GM18861 (cell line): ENCODE results near the gene ZNF772.
"Not testable (repeated sequence)": the region's sequence is repeated elsewhere in the genome, so short reads cannot be mapped to it uniquely, and the experiment has no call there.

Experiments used
- ATAC-seq: cut with Tn5 transposase; IDR thresholded peaks from one replicate; pipeline ENCODE4 v1.9.1; 2021; ENCODE audit not compliant: unreplicated experiment

ZNF772 gene

GRCh38 chr19:57477191-57478008 is at the start of gene ZNF772:
Gene ZNF772 (minus strand): TSS chr19:57477566. CDS start chr19:57477309, 257 bp downstream.
- ATAC-seq: peak; percentile 73

DNA sequence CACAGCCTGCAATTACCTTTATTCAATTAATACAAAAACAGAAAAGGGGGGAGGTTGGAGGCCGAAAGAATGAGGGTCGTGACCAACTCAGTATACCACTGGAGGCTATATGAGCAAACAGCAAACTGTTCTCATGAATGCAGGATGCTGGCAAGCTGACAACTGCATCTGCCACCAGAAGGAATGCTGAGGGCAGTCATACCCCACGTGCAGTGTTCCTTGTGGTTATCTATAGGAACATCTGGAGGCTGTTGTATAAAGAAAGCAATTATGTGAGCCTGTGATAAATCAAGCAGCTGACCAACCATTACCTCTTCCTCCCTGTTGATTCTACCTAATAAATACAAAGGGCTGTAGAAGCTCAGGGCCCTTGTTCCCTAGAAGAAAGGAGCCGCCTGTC is 40.7 kb upstream of the ZNF772 start:
- ATAC-seq: not testable (repeated sequence)

- ATAC-seq: no peak
Measured at GRCh38 chr19:57515255-57515654, 37.9 kb upstream of the ZNF772 start.

DNA sequence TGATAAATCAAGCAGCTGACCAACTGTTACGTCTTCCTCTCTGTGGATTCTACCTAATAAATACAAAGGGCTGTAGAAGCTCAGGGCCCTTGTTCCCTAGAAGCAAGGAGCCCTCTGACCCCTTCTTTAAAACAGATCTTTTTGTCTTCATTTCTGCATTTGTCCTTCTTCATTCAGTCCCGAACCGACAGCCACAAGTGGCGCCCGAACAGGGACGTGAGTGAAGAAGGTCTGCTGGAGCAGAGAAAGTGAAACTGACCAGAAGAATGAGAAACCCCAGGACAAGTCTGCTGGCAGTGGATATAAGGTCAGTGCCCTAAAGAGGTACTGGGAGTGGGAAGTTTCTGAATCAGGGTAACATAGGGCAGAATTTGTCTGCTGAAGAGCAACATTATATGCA is 35.5 kb upstream of the ZNF772 start:
- no peak for ATAC-seq

DNA sequence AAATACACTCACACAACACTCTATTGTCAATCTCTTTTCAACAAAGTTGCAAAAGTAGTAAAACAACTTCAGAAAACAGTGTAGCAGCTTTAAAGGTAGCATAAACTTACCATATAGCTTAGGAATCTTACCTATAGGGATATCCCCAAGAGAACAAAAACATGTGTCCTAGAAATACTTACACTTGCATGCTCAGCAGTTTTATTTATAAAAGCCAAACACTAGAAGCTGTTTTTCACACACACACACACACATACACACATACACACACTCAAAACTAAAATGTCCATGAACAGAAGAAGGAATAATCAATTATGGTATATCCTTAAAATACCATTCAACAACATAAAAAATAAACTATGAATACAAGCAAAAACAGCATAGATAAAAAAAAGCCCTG is 34.1 kb upstream of the ZNF772 start:
- ATAC-seq: no peak

DNA sequence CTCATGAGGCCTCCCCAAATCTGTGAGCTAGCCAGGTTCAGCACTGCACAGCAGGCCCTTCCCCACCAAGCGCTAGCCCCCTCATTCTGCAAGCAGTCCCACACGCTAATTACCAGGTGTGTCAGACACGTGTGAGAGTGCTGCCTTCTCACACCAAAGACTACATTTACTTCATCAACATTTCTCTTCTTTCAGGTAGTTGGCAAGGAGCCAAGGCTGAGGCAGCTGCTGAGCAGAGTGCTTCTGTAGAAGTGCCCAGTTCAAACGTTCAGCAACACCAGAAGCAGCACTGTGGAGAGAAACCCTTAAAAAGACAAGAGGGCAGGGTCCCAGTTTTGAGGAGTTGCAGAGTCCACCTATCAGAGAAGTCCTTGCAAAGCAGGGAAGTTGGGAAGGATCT is 28.8 kb upstream of the ZNF772 start:
- no peak for ATAC-seq

DNA sequence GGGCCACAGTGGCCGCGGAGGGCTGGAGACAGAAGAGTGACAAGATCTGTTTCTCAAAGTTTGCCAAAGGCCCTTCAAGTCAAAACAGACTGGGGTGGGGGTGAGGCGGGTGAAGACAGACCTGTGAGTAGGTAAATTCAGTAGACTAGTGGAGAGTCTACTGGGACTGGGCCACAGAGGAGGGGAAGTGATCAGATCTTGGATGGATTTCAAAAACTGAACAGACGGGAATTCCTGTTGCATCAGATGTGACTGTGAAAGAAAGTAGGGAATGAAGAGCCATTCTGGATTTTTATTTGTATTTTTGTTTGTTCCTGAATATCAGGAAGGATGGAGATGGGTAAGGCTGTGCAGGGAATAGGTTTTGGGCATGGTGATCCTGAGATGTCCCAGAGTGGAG is 23.0 kb upstream of the ZNF772 start:
- ATAC-seq: not testable (repeated sequence)

DNA sequence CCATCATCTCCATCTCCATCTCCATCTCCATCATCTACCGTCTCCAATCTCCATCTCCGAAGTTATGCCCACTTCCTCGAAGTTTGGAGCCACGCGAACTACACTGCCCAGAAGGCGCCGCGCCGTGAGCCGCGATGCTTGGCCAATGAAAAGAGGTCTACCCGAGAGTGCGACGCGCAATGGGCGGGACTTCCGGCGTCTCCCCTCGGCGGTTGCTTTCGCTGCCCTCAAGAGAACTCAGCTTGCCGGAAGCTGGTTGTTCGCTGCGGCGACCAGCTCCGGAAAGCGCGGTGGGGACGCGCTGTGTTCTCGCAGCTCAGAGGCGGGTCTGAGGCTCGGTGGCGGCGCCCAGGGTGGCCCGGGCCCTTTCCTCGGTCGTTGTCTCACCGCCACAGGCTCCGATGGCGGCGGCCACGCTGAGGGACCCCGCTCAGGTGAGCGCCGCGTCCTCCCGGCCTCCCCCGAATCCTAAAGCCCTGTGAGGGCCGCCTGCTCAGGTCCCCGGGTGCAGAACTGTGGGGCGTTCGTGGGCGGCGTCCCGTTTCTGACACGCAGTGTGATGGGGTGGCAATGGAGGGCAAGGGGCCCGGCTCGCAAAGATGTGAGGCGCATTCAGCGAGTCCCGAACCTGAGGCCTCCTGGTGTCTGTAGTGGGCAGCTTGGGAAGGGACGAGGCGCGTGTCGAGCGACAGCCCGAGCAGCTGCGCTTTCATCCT is 22.5 kb upstream of the ZNF772 start, which contains the start of gene ZNF773:
Gene ZNF773, plus strand, starts transcription at position 259 of the 716 bp plus-strand sequence. Its CDS starts 143 bp downstream, at position 402.
- ATAC-seq: peak; percentile 93

DNA sequence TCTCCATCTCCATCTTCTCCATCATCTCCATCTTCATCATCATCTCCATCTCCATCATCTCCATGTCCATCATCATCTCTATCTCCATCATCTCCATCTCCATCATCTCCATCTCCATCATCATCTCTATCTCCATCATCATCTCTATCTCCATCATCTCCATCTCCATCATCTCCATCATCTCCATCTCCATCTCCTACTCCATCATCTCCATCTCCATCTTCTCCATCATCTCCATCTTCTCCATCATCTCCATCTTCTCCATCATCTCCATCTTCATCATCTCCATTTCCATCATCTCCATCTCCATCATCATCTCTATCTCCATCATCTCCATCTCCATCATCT is 21.9 kb upstream of the ZNF772 start:
- not testable (repeated sequence) for ATAC-seq

GRCh38 chr19:57488299-57488644 is 10.9 kb upstream of the ZNF772 start:
- not testable (repeated sequence) for ATAC-seq

- ATAC-seq: peak; percentile 92
Measured at GRCh38 chr19:57487477-57488298, 10.3 kb upstream of the ZNF772 start, which contains the start of gene ZNF419. Gene ZNF419 (plus strand): TSS chr19:57487750. CDS start chr19:57487951, 201 bp downstream.

DNA sequence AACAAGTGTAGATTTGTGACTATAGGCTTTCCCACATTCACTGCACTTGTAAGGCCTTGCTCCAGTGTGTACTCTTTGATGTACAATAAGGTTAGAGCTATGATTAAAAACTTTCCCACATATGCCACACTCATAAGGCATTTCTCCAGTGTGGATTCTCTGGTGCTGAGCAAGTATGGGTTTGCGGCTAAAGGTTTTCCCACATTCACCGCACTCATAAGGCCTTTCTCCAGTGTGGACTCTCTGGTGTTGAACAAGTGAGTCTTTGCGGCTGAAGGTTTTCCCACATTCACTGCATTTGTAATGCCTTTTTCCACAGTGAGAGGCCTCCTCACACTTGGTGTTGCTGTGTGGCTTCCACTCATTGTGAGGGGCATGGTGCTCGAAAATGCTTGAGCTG is 3.7 kb downstream of the ZNF772 start:
- no peak for ATAC-seq

- no peak for ATAC-seq
Measured at GRCh38 chr19:57466489-57466888, 10.9 kb downstream of the ZNF772 start.

- no peak for ATAC-seq
Measured at GRCh38 chr19:57465680-57466381, 11.5 kb downstream of the ZNF772 start.

DNA sequence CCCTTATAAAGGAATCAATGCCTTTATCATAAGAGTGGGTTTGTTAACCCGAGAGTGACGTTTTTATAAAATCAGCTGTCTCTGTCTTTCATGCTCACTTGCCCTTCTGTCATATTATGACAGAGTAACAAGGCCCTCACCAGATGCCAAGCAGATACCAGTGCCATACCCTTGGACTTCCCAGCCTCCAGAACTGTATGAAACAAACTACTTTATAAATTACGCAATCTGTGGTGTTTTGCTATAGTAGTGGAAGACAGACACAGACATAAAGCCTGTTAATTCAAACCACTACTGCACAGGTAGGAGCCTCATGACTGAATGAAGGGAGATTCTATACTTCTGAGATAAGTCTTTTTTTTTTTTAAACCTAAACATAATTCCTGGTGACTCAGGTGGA is 25.1 kb downstream of the ZNF772 start:
- no peak for ATAC-seq

DNA sequence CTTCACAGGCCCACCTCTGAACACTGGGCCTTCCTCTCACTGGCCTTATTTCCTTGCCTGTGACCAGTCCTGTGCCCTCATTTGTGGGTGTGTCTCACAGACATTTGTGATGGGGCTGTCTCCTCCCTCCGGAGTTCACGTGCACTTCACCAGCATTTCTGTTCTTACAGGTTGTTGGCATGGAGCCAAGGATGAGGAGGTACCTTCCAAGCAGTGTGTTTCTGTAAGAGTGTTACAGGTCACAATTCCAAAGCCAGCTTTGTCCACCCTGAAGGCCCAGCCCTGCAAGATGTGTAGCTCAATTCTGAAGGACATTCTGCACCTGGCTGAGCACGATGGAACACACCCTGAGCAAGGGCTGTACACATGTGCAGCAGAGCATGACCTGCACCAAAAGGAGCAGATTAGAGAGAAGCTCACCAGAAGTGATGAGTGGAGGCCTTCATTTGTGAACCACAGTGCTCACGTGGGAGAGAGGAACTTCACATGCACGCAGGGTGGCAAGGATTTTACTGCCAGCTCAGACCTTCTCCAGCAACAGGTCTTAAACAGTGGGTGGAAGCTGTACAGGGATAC is 34.2 kb downstream of the ZNF772 start:
- ATAC-seq: no peak

DNA sequence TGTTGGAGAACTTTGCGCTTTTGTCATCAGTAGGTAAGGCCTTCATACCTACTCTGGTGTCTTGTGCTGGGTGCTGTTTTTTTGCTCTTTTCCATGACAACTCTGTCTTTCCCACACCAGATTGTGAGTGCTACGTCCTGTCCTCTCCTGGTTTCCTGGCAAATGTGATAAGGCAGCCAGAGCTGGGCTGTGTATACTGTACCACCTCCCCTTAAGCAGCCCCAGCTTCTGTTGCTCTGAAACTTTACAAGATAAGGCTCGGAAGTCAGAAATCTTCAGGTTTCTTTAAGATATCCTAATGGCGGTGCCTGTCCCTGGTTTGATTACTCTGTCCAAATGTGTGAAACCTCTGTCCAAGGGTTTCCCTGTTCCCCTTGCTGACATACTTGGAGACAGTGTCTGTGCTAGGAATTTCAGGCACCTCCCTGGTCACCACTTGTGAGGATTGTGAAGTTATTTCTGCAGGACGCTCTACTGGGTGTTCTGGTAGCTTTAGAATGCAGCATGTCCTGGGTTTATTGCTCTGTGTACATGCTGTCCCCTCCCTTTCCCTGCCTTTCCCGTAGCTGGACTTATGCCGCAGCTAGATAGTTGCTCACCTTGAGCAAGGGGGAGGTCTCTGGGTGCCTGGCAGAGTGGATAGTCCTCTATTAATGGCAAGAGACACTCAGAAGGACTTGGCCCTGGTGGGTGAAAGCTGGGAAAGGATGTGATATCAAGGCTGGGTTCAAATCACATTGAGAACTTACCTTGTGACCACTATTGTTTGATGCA is 35.2 kb downstream of the ZNF772 start:
- no peak for ATAC-seq

GRCh38 chr19:57438925-57439324 is 38.4 kb downstream of the ZNF772 start:
- no peak for ATAC-seq

DNA sequence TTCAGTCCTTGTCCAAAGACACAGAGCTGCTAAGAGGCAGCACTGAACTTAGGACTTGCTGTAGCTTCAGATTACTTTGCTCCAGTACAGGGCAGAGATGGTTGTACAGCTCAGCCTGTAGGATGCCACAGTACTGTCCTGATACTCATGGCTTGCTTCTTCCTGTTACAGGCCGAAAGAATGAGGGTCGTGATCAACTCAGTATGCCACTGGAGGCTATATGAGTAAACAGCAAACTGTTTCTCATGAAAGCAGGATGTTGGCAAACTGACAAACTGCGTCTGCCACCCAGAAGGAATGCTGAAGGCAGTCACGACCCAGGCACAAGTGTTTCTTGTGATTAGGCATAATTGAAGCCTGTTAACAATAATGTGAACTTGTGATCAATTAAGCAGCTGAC is 39.4 kb downstream of the ZNF772 start:
- no peak for ATAC-seq

DNA sequence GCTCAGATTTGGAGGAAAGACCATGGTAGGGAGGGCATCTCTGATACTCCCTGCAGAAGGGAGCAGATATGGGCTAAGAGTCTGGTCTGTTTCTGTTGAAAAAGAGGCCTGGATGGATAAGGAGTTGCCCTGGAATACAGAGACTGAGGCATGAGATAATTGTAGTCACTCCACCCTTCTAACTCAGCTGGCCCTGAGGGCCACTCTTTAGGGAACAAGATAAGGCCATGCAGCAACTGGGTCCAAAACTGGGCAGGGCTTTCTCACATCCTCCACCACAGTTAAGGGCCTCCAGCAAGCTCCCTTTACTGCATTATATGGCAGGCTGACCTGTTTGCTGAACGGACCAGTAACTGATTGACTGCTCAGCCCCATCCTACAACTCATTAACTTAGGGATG is 40.9 kb downstream of the ZNF772 start:
- ATAC-seq: no peak
